GM23338 (cell line): ENCODE data around the gene EPS8L3. TPM values are rescaled to one million over a fixed set of nuclear protein-coding genes. Genes with fewer than 3 reads are reported as not detected.

Experiments used
- ATAC-seq: fragments of 200-7000 bp; cut with Tn5 transposase; 3 replicates; pipeline ENCODE4 v1.9.1; 2020
- DNase-seq: peaks from one replicate; pipeline ENCODE4 v3.0.0-alpha.2; 2015; ENCODE audit warnings: low spot score
- H2AFZ ChIP-seq: fragments of 200-600 bp; sonication (generic); 2 replicates; pipeline ENCODE4 v1.8.0; 2016; ENCODE audit warnings: antibody characterized with exemption, mild to moderate bottlenecking, moderate library complexity
- H3F3A ChIP-seq: fragments of 200-600 bp; sonication (generic); replicated peaks from 2 replicates; pipeline ENCODE4 v1.8.0; 2017; ENCODE audit warnings: antibody characterized with exemption, mixed run types, low read depth
- H3K27ac ChIP-seq: fragments of 200-600 bp; sonication (generic); 2 replicates; pipeline ENCODE4 v1.6.1; 2016; ENCODE audit warnings: low read depth
- H3K27me3 ChIP-seq: fragments of 200-600 bp; sonication (generic); 2 replicates; pipeline ENCODE4 v1.8.0; 2016; ENCODE audit warnings: mild to moderate bottlenecking, mixed run types, moderate library complexity; ENCODE audit not compliant: insufficient read depth
- H3K36me3 ChIP-seq: fragments of 200-600 bp; sonication (generic); 2 replicates; pipeline ENCODE4 v1.8.0; 2016; ENCODE audit warnings: mild to moderate bottlenecking; ENCODE audit not compliant: insufficient read depth
- H3K4me1 ChIP-seq: fragments of 200-600 bp; sonication (generic); 2 replicates; pipeline ENCODE4 v1.8.0; 2016; ENCODE audit warnings: mild to moderate bottlenecking, moderate library complexity; ENCODE audit not compliant: insufficient read depth
- H3K4me2 ChIP-seq: fragments of 200-600 bp; sonication (generic); 2 replicates; pipeline ENCODE4 v1.7.1; 2017; ENCODE audit warnings: mixed run types
- H3K4me3 ChIP-seq: fragments of 200-600 bp; sonication (generic); 2 replicates; pipeline ENCODE4 v1.6.1; 2016; ENCODE audit warnings: mixed run types
- H3K79me2 ChIP-seq: fragments of 200-600 bp; sonication (generic); replicated peaks from 2 replicates; pipeline ENCODE4 v1.8.0; 2017; ENCODE audit warnings: mild to moderate bottlenecking; ENCODE audit not compliant: insufficient read depth
- H3K9me2 ChIP-seq: fragments of 200-600 bp; sonication (generic); 2 replicates; pipeline ENCODE4 v1.8.0; 2017; ENCODE audit not compliant: insufficient read depth
- H4K20me1 ChIP-seq: fragments of 200-600 bp; sonication (generic); replicated peaks from 2 replicates; pipeline ENCODE4 v1.8.0; 2017; ENCODE audit warnings: mild to moderate bottlenecking; ENCODE audit not compliant: insufficient read depth
- H3K27ac Mint-ChIP-seq: 2 replicates; pipeline ENCODE4 v1.8.0; 2020; ENCODE audit warnings: inconsistent platforms, mild to moderate bottlenecking, moderate library complexity, mixed read lengths
- H3K27me3 Mint-ChIP-seq: 3 replicates; pipeline ENCODE4 v1.8.0; 2022; ENCODE audit warnings: low read depth, mild to moderate bottlenecking, moderate library complexity, mixed read lengths, inconsistent platforms; ENCODE audit not compliant: insufficient read depth, poor library complexity
- H3K36me3 Mint-ChIP-seq: 3 replicates; pipeline ENCODE4 v1.8.0; 2021; ENCODE audit warnings: low read depth, mild to moderate bottlenecking, inconsistent platforms, moderate library complexity, mixed read lengths
- H3K4me1 Mint-ChIP-seq: 3 replicates; pipeline ENCODE4 v1.8.0; 2020; ENCODE audit warnings: mild to moderate bottlenecking, inconsistent platforms, mixed read lengths
- H3K4me3 Mint-ChIP-seq: 3 replicates; pipeline ENCODE4 v1.8.0; 2021; ENCODE audit warnings: moderate library complexity, mild to moderate bottlenecking, inconsistent platforms, mixed read lengths
- H3K9me3 Mint-ChIP-seq: 3 replicates; pipeline ENCODE4 v1.8.0; 2020; ENCODE audit warnings: moderate library complexity, mild to moderate bottlenecking, inconsistent platforms, mixed read lengths
- CREB1 ChIP-seq: fragments of 250-450 bp; sonication (Bioruptor Pico); IDR thresholded peaks from 2 replicates; pipeline ENCODE4 v1.5.0; 2020; ENCODE audit warnings: low read depth, mild to moderate bottlenecking, moderate library complexity
- EZH2phosphoT487 ChIP-seq: fragments of 200-600 bp; sonication (generic); IDR thresholded peaks from one replicate; pipeline ENCODE4 v1.8.1; 2018; ENCODE audit warnings: antibody characterized with exemption; ENCODE audit not compliant: unreplicated experiment
- NANOG ChIP-seq: IDR thresholded peaks from 2 replicates; pipeline ENCODE4 v1.6.1; 2016; ENCODE audit warnings: antibody characterized with exemption, borderline replicate concordance
- POLR2AphosphoS5 ChIP-seq: IDR thresholded peaks from 2 replicates; pipeline ENCODE4 v1.6.1; 2016; ENCODE audit warnings: antibody characterized with exemption, low read depth
- STAT1 ChIP-seq: IDR thresholded peaks from one replicate; pipeline ENCODE4 v1.6.1; 2016; ENCODE audit warnings: antibody characterized with exemption; ENCODE audit not compliant: unreplicated experiment
- ZNF331 ChIP-seq: fragments of 250-450 bp; sonication (Bioruptor Pico); IDR thresholded peaks from 2 replicates; pipeline ENCODE4 v1.5.0; 2020; ENCODE audit warnings: low read depth, mild to moderate bottlenecking, moderate library complexity
- polyA plus RNA-seq: library from polyadenylated mRNA; unstranded; fragments of >200 nt; fragmentation: Nextera tagmentation; extraction: Ambion mirVana; gene quantifications from 2 replicates; pipeline ENCODE4 v1.2.1, GENCODE V29; 2016
- total RNA-seq: library from RNA; depleted of rRNA; stranded (reverse); fragments of >200 nt; shearing (Covaris generic); gene quantifications from 2 replicates; pipeline ENCODE4 v1.2.3, GENCODE V29; 2014
- TF ChIP-seq, protein P1 (sequence below), 2 experiments: fragments of 200-600 bp in 1 of 2; sonication (generic) in 1 of 2; conservative IDR thresholded peaks; 2 replicates each; pipeline versions ENCODE4 v1.5.1 to v1.6.1; 2016 to 2017; ENCODE audit warnings: antibody characterized with exemption in 2 of 2, low read depth in 2 of 2, mild to moderate bottlenecking in 2 of 2, moderate library complexity in 1 of 2
- TF ChIP-seq, protein P2 (sequence below): IDR thresholded peaks from 2 replicates; pipeline ENCODE4 v1.6.1; 2016; ENCODE audit warnings: antibody characterized with exemption
- TF ChIP-seq, protein P3 (sequence below): fragments of 250-450 bp; sonication (Bioruptor Pico); IDR thresholded peaks from 2 replicates; pipeline ENCODE4 v1.5.0; 2020; ENCODE audit warnings: mild to moderate bottlenecking, moderate library complexity

The EPS8L3 gene
- total and polyA plus RNA-seq, 2 experiments from 2014 or later: not detected

DNA sequence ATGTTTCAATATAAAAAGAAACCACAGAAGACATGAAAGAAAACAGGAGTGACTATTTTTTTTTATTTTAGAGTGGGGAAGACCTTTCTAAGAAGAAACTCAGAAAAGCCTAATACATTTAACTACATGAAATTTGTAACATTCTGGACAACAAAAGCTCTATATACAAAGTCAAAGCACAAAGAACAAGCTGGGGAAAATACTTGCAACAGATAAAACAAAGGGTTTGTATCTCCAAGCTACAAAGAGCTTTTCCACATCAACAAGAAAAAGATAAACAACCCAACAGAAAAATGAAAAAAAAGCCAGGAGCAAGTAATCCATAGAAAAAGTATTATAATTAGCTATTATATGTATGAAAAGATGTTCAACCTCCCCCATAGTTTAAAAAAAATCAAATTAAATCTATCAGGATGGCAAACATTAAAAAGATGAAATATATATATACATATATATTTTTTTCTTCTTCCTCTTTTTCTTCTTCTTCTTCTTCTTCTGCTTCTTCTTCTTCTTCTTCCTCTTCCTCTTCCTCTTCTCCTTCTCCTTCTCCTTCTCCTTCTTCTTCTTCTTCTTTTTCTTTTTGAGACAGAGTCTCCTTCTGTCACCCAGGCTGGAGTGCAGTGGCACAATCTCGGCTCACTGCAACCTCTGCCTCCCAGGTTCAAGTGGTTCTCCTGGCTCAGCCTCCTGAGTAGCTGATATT is 49.1 kb upstream of the EPS8L3 start:
- Mint-ChIP-seq H3K9me3 (peaks cover 13% of the 10 kb centered on the region; the same call in 2 of the 3 replicates), H3K4me3 (no peak overlapping the region), H3K4me1 (no peaks in the 10 kb centered on the region), H3K27ac (no peak overlapping the region), H3K27me3 (no peaks in the 10 kb centered on the region), H3K36me3 (peaks cover 9% of the 10 kb centered on the region; the same call in 2 of the 3 replicates)
- ATAC-seq (no peak), DNase-seq (no peak)
- H3K4me1 ChIP-seq: no peaks in the 10 kb centered on the region
- no peak overlapping the region for H3K4me3 ChIP-seq
- no peak overlapping the region for H2AFZ ChIP-seq
- H3K4me2 ChIP-seq: no peak overlapping the region
- no peaks in the 10 kb centered on the region for H3K79me2 ChIP-seq
- no peaks in the 10 kb centered on the region for H3K36me3 ChIP-seq
- no peaks in the 10 kb centered on the region for H3F3A ChIP-seq
- H3K9me2 ChIP-seq: no peaks in the 10 kb centered on the region
- H4K20me1 ChIP-seq: no peaks in the 10 kb centered on the region
- no peak overlapping the region for H3K27ac ChIP-seq
- H3K27me3 ChIP-seq: no peaks in the 10 kb centered on the region
- TF ChIP-seq, protein P1, sequence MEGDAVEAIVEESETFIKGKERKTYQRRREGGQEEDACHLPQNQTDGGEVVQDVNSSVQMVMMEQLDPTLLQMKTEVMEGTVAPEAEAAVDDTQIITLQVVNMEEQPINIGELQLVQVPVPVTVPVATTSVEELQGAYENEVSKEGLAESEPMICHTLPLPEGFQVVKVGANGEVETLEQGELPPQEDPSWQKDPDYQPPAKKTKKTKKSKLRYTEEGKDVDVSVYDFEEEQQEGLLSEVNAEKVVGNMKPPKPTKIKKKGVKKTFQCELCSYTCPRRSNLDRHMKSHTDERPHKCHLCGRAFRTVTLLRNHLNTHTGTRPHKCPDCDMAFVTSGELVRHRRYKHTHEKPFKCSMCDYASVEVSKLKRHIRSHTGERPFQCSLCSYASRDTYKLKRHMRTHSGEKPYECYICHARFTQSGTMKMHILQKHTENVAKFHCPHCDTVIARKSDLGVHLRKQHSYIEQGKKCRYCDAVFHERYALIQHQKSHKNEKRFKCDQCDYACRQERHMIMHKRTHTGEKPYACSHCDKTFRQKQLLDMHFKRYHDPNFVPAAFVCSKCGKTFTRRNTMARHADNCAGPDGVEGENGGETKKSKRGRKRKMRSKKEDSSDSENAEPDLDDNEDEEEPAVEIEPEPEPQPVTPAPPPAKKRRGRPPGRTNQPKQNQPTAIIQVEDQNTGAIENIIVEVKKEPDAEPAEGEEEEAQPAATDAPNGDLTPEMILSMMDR (conservative IDR thresholded peaks at IDR 0.05; ENCODE audit: low read depth in 2 of 2): no peak
- TF ChIP-seq, protein P2, sequence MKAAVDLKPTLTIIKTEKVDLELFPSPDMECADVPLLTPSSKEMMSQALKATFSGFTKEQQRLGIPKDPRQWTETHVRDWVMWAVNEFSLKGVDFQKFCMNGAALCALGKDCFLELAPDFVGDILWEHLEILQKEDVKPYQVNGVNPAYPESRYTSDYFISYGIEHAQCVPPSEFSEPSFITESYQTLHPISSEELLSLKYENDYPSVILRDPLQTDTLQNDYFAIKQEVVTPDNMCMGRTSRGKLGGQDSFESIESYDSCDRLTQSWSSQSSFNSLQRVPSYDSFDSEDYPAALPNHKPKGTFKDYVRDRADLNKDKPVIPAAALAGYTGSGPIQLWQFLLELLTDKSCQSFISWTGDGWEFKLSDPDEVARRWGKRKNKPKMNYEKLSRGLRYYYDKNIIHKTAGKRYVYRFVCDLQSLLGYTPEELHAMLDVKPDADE: no peak
- TF ChIP-seq NANOG: no peak
- TF ChIP-seq CREB1 (CRISPR knock-in tag): no peak
- TF ChIP-seq ZNF331 (CRISPR knock-in tag): no peak
- TF ChIP-seq, protein P3, sequence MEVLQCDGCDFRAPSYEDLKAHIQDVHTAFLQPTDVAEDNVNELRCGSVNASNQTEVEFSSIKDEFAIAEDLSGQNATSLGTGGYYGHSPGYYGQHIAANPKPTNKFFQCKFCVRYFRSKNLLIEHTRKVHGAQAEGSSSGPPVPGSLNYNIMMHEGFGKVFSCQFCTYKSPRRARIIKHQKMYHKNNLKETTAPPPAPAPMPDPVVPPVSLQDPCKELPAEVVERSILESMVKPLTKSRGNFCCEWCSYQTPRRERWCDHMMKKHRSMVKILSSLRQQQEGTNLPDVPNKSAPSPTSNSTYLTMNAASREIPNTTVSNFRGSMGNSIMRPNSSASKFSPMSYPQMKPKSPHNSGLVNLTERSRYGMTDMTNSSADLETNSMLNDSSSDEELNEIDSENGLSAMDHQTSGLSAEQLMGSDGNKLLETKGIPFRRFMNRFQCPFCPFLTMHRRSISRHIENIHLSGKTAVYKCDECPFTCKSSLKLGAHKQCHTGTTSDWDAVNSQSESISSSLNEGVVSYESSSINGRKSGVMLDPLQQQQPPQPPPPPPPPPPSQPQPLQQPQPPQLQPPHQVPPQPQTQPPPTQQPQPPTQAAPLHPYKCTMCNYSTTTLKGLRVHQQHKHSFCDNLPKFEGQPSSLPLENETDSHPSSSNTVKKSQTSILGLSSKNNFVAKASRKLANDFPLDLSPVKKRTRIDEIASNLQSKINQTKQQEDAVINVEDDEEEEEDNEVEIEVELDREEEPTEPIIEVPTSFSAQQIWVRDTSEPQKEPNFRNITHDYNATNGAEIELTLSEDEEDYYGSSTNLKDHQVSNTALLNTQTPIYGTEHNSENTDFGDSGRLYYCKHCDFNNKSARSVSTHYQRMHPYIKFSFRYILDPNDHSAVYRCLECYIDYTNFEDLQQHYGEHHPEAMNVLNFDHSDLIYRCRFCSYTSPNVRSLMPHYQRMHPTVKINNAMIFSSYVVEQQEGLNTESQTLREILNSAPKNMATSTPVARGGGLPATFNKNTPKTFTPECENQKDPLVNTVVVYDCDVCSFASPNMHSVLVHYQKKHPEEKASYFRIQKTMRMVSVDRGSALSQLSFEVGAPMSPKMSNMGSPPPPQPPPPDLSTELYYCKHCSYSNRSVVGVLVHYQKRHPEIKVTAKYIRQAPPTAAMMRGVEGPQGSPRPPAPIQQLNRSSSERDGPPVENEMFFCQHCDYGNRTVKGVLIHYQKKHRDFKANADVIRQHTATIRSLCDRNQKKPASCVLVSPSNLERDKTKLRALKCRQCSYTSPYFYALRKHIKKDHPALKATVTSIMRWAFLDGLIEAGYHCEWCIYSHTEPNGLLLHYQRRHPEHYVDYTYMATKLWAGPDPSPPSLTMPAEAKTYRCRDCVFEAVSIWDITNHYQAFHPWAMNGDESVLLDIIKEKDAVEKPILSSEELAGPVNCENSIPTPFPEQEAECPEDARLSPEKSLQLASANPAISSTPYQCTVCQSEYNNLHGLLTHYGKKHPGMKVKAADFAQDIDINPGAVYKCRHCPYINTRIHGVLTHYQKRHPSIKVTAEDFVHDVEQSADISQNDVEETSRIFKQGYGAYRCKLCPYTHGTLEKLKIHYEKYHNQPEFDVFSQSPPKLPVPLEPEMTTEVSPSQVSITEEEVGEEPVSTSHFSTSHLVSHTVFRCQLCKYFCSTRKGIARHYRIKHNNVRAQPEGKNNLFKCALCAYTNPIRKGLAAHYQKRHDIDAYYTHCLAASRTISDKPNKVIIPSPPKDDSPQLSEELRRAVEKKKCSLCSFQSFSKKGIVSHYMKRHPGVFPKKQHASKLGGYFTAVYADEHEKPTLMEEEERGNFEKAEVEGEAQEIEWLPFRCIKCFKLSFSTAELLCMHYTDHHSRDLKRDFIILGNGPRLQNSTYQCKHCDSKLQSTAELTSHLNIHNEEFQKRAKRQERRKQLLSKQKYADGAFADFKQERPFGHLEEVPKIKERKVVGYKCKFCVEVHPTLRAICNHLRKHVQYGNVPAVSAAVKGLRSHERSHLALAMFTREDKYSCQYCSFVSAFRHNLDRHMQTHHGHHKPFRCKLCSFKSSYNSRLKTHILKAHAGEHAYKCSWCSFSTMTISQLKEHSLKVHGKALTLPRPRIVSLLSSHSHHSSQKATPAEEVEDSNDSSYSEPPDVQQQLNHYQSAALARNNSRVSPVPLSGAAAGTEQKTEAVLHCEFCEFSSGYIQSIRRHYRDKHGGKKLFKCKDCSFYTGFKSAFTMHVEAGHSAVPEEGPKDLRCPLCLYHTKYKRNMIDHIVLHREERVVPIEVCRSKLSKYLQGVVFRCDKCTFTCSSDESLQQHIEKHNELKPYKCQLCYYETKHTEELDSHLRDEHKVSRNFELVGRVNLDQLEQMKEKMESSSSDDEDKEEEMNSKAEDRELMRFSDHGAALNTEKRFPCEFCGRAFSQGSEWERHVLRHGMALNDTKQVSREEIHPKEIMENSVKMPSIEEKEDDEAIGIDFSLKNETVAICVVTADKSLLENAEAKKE (CRISPR knock-in tag): no peak
- no peak for TF ChIP-seq STAT1
- TF ChIP-seq EZH2phosphoT487: no peak
- no peak for TF ChIP-seq POLR2AphosphoS5
